GM12872 (cell line): ENCODE measurements around the gene BCO2.

ENCODE experiments used
- TF ChIP-seq, protein P1 (sequence below): IDR thresholded peaks from 3 replicates; pipeline ENCODE4 v1.5.1; 2011; ENCODE audit warnings: low read depth, mild to moderate bottlenecking, low read length, moderate library complexity; ENCODE audit not compliant: insufficient read depth

Gene BCO2

DNA sequence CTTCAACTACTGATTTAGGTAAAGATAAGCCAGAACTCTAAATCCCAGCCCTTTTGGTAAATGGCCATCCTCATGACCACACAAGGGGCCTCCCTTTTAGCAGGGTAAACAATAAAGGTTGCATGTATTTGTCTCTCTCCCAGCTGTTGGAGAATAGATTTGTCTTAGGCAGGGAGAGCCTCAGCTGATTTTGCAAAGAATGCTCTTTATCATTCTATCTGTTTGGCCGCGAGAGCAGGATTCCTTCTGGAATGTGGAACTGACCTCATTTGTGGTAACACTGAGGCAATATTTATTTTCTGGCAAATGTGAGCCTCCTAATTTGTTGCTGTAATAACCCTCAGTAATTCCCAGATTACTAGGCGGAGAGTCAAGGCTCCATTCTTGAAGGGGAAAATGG is 66.2 kb downstream of the BCO2 start:
- TF ChIP-seq, protein P1, sequence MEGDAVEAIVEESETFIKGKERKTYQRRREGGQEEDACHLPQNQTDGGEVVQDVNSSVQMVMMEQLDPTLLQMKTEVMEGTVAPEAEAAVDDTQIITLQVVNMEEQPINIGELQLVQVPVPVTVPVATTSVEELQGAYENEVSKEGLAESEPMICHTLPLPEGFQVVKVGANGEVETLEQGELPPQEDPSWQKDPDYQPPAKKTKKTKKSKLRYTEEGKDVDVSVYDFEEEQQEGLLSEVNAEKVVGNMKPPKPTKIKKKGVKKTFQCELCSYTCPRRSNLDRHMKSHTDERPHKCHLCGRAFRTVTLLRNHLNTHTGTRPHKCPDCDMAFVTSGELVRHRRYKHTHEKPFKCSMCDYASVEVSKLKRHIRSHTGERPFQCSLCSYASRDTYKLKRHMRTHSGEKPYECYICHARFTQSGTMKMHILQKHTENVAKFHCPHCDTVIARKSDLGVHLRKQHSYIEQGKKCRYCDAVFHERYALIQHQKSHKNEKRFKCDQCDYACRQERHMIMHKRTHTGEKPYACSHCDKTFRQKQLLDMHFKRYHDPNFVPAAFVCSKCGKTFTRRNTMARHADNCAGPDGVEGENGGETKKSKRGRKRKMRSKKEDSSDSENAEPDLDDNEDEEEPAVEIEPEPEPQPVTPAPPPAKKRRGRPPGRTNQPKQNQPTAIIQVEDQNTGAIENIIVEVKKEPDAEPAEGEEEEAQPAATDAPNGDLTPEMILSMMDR = no peak

DNA sequence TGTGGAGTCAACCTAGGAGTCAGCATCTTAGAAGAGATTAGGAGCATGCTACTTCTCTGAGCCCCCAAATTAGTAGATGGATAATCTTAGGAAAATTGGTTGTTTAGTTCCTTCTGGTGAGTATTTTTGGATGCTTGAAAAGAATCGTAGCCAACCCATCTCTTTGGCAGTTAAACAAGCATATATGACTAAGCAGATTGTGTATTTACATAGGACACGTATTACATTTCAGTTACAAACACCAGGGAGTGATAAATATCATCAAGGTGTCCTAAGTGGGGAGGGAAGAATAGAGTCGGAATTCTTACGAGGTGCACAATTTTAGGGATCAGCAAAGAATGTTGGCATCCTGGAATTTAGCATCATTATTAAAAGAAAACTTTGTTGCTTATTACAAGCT is 71.9 kb downstream of the BCO2 start:
- TF ChIP-seq, protein P1 = no peak

DNA sequence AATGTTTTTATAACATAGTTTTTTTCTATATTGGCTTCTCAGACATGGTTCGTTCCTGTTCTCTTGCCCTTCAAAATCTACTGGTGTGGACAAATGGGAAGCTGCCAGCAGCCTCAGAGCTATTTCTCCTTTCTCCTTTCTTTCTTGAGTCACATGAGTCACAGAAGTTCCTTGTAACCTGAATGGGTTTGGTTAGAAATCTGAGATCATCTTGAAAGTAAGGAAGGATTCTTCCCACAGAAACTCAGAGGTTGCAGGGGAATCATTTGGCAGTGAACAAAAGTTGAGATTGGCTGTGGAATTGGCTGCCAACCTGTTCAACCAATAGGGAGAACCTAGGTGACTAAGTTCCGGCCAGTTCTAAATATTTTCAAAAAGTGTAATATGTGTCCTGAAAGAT is 72.9 kb downstream of the BCO2 start:
- TF ChIP-seq, protein P1 = no peak

DNA sequence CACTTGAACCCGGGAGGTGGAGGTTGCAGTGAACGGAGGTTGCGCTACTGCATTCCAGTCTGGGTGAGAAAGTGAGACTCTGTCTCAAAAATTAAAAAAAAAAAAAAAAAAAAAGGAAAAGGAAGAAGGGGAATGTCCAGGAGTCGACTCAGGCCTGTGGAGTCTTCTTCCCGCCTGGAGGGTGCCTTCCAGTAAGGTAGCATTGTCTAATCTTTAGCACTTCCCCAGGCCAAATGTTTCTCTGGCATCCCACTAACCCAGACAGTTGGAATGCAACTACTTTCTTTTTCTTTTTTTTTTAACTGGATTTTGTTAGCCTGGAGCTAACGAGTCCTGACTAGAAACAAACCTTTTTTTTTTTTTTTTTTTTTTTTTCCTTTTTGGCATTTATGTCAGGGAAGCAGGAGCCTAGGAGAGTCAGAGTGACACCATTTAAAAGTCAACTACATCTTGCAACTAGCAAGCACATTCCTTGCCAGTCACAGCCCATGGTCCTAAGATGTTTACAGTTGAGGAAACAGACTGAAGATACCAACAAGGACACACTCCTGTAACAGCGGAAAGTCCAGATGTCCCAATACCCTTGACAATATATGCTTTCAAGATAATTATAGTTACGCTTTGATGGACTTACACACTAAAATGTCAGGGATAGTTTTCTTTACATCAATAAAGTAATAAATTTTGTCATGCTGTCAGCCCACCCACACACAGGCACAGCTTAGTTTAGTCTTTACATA is 74.7 kb downstream of the BCO2 start:
- TF ChIP-seq, protein P1 = no peak

DNA sequence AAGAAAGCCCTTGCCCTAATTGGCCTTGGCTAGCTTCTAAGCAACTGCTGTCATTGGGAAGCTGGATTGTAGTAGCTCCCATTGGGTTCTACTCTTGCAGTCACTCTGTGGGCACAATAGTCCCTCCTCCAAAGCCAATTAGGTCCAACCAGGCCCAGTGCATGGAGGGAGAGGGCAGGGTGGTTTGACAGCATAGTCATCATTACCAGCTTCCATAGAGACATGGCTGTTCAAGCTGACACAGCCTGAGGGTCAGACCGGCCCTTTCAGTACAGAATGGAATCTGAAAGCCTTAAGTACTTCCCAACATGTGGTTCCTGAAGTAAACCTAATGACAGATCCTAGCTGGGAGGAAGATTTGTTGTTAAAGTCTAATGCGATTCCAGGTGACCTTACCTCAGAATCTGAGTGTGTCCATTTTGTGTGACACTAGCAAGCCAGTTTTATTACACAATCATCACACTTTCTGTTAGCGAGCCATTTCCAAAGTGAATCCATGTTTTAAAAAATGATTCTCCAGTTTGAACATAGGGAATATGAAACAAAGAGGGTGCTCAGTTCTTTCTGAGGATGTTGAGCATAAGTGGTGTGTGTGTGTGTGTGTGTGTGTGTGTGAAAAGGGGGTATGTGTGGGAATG is 78.4 kb downstream of the BCO2 start:
- TF ChIP-seq, protein P1 = no peak

DNA sequence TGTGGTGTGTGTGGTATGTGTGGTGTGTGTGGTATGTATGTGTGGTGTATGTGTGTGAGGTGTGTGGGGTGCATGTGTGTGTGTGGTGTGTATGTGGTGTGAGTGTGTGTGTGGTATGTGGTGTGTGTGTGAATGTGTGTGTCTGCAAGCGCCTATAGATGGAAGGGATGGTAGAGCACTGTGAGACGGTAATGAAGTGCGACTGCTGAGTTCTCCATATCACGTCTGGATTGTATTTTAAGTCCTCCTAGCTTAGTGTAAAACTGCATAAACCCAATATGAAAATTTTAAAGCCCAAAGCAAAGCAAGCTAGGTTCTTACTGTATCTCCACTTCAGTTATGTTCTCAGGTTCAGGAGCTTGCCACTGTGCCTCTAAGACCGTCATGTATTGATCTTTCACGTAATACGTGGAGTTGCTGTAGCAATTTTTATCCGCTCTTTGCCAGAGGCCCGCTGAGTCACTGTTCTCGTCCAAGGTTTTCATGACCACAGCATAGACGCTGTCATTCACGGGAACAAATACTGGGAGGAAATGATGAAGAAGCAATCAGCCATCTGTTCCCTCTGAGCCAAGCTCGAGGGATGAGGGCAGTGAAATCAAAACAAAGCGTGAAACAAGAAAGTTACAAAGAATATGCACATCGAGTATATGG is 79.9 kb downstream of the BCO2 start:
- TF ChIP-seq, protein P1 = no peak

DNA sequence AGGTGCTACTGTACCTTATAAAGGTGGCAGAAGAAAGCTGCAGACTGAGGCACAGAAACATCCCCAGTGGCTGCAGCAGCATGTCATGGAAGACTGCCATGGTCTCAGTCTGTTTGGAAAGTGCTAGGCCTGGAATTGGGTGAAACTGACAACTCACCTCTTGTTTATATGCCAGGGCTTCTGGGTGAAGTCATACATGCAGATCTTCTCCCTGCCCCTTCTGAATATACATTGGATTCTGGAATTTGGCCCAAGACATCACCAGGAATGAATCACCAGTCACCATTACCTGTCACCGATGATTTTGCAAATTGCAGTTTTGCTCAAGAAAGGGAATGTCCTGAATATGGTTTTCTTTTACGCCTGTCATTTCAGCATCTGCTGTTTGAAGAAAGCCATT is 85.2 kb downstream of the BCO2 start, which contains the start of gene PLET1:
Gene PLET1, minus strand, starts transcription at position 371 of the 400 bp plus-strand sequence. Its CDS starts 271 bp downstream, at position 100.
- TF ChIP-seq, protein P1 = no peak
